ENCODE results near the gene NECAB3. TPM values are rescaled to one million over a fixed set of nuclear protein-coding genes. Genes with fewer than 3 reads are reported as not detected.

The NECAB3 gene
- total RNA-seq, 2 donors from 2014 or later, result 24.0 to 29.6 TPM

GRCh38 chr20:33666293-33667244 lies 7.7 kb downstream of the NECAB3 start, which contains the start of gene ACTL10:
ACTL10 (plus strand) TSS chr20:33666943; CDS start chr20:33667498, 555 bp downstream.
- peak within 1 kb of the TSS; percentile 85 for H3K4me3 ChIP-seq
- H3K9me3 ChIP-seq, result no peaks in the 10 kb centered on the region
- peaks cover 17 to 66% of the 10 kb centered on the region in 2 donors for H3K4me1 ChIP-seq (ENCODE audit: control insufficient read depth in 1 of 2, low read depth in 2 of 2)
- DNase-seq (ENCODE audit: low spot score), result peak; percentile 95
- peak; percentile 25 for TF ChIP-seq CTCF (IDR thresholded peaks at IDR 0.05)
- no peaks in the 10 kb centered on the region for H3K36me3 ChIP-seq
- H3K27ac ChIP-seq, result peak within 1 kb of the TSS; percentile 88 to 93
- H3K27me3 ChIP-seq (replicated peaks; ENCODE audit: insufficient read depth), result no peaks in the 10 kb centered on the region
- ATAC-seq (ENCODE audit: insufficient number of reproducible peaks, low FRiP score, low read depth), result peak; percentile 69

DNA sequence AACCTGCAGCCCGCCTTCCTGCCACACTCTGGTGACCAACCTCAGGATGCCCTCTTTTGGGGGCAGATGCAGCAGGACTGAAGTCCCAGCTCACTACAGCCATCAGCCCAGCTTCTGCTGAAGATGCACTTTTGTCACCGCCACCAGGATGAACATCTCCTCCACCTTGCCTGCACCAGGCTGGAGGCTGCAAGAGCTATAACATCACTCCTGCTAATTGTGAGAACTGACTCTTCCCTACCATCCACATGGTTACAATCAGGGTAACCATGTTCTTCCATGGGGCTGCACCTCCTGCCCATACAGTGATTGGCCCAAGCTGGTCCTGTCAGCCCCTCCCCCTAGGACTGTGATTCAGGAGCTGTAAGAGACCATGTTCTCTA lies 9.5 kb downstream of the NECAB3 start:
- no peak for TF ChIP-seq CTCF (IDR thresholded peaks at IDR 0.05)
- Histone ChIP-seq H3K9me3 (no peaks in the 10 kb centered on the region), H3K4me1 (ENCODE audit: control insufficient read depth in 1 of 2, low read depth in 2 of 2) (peaks cover 17 to 48% of the 10 kb centered on the region in 2 donors), H3K27ac (peak overlapping the region; percentile 93 to 94), H3K27me3 (replicated peaks; ENCODE audit: insufficient read depth) (no peaks in the 10 kb centered on the region), H3K36me3 (peaks cover 5% of the 10 kb centered on the region), H3K4me3 (no peak overlapping the region)
- ATAC-seq (ENCODE audit: insufficient number of reproducible peaks, low FRiP score, low read depth) (no peak), DNase-seq (ENCODE audit: low spot score) (no peak)

DNA sequence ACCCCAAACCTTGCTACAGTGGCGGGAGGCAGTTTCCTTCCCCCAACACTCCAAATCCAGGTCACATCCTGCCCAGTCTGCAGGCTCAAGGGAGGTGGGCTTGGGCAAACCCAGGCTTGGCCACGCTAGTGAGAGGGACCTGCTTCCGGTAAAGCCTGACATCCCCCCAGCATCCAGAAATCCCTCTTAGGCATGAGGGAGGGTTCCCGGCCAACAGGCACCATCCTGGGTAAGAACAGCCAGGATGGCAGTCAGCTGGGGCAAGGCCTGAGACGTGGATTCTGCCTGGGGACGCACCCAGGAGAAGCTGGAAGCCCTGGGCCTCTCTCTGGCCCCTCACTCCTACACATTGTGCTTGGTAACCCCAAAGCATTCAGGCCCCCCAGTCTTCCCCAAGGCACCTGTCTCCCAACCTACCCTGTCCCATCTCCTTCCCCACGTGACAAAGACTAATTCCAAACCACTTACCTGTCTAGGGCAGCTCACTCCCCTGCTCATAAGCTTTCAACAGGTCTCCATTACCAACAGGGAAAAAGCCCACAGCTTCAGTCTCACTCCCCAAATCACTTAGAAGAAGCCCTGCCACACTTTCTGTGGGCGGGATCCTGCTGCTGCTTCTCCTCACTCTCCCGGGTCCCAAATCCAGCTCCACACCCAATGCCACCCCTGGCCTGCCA lies 10.0 kb downstream of the NECAB3 start:
- peaks cover 17 to 45% of the 10 kb centered on the region in 2 donors for H3K4me1 ChIP-seq (ENCODE audit: control insufficient read depth in 1 of 2, low read depth in 2 of 2)
- TF ChIP-seq CTCF (IDR thresholded peaks at IDR 0.05), result no peak
- H3K9me3 ChIP-seq, result no peaks in the 10 kb centered on the region
- no peak for ATAC-seq (ENCODE audit: insufficient number of reproducible peaks, low FRiP score, low read depth)
- H3K27ac ChIP-seq, result peak overlapping the region; percentile 93 to 94
- H3K4me3 ChIP-seq, result peak overlapping the region; percentile 96
- H3K36me3 ChIP-seq, result peaks cover 11% of the 10 kb centered on the region
- no peaks in the 10 kb centered on the region for H3K27me3 ChIP-seq (replicated peaks; ENCODE audit: insufficient read depth)
- DNase-seq (ENCODE audit: low spot score), result no peak

- Histone ChIP-seq H3K27ac (peak overlapping the region; percentile 93 to 94), H3K27me3 (replicated peaks; ENCODE audit: insufficient read depth) (no peaks in the 10 kb centered on the region), H3K4me1 (ENCODE audit: control insufficient read depth in 1 of 2, low read depth in 2 of 2) (peaks cover 16 to 41% of the 10 kb centered on the region in 2 donors), H3K36me3 (peaks cover 16% of the 10 kb centered on the region), H3K9me3 (no peaks in the 10 kb centered on the region), H3K4me3 (peak overlapping the region; percentile 96)
- ATAC-seq (ENCODE audit: insufficient number of reproducible peaks, low FRiP score, low read depth) (no peak), DNase-seq (ENCODE audit: low spot score) (no peak)
- TF ChIP-seq CTCF (IDR thresholded peaks at IDR 0.05), result no peak
Observed at GRCh38 chr20:33663161-33664084, 10.8 kb downstream of the NECAB3 start.
